Measurements from ENCODE around the gene CTDP1.

CTDP1 gene

GRCh38 chr18:79799619-79800370 is 120.2 kb downstream of the CTDP1 start:
- no peak for DNase-seq

GRCh38 chr18:79800371-79801180 is 121.0 kb downstream of the CTDP1 start:
- DNase-seq, result no peak

GRCh38 chr18:79801217-79801616 is 121.6 kb downstream of the CTDP1 start:
- DNase-seq, result no peak

GRCh38 chr18:79801641-79802040 is 122.0 kb downstream of the CTDP1 start:
- no peak for DNase-seq

- DNase-seq, result no peak
Observed at GRCh38 chr18:79802298-79802697, 122.7 kb downstream of the CTDP1 start.

- no peak for DNase-seq
Observed at GRCh38 chr18:79803611-79804051, 124.0 kb downstream of the CTDP1 start.

Measured in T-helper 2 cell (primary cell).